Karpas-422 (cell line): Measurements from ENCODE around the gene TTC8. TPM values are rescaled to one million over a fixed set of nuclear protein-coding genes. Genes with fewer than 3 reads are reported as not detected.
"Not testable (repeated sequence)": the region's sequence is repeated elsewhere in the genome, so short reads cannot be mapped to it uniquely, and the experiment has no call there.

Experiments
- DNase-seq: peaks from one replicate; pipeline ENCODE4 v3.0.0-alpha.2; 2015
- H2AFZ ChIP-seq: fragments of 200-600 bp; sonication (generic); 2 replicates; pipeline ENCODE4 v1.6.1; 2014; ENCODE audit warnings: antibody characterized with exemption, low read length, mixed read lengths
- H3K27ac ChIP-seq: fragments of 200-600 bp; sonication (generic); 2 replicates; pipeline ENCODE4 v1.5.1; 2014; ENCODE audit warnings: mild to moderate bottlenecking, low read length, moderate library complexity
- H3K27me3 ChIP-seq: fragments of 200-600 bp; sonication (generic); 2 replicates; pipeline ENCODE4 v1.6.1; 2014; ENCODE audit warnings: low read length, mixed read lengths
- H3K36me3 ChIP-seq: fragments of 200-600 bp; sonication (generic); 2 replicates; pipeline ENCODE4 v1.6.1; 2014; ENCODE audit warnings: low read length, mixed read lengths; ENCODE audit not compliant: insufficient read depth
- H3K4me1 ChIP-seq: fragments of 200-600 bp; sonication (generic); 2 replicates; pipeline ENCODE4 v1.6.1; 2014; ENCODE audit warnings: mild to moderate bottlenecking, low read length, mixed read lengths
- H3K4me2 ChIP-seq: fragments of 200-600 bp; sonication (generic); 2 replicates; pipeline ENCODE4 v1.6.1; 2014; ENCODE audit warnings: low read length, low read depth, mild to moderate bottlenecking; ENCODE audit not compliant: poor library complexity, severe bottlenecking
- H3K4me3 ChIP-seq: fragments of 200-600 bp; sonication (generic); 2 replicates; pipeline ENCODE4 v1.5.1; 2014; ENCODE audit warnings: mild to moderate bottlenecking, antibody characterized with exemption, low read length, mixed read lengths
- H3K79me2 ChIP-seq: fragments of 200-600 bp; sonication (generic); 2 replicates; pipeline ENCODE4 v1.6.1; 2014; ENCODE audit warnings: mild to moderate bottlenecking, low read length, mixed read lengths
- H3K9ac ChIP-seq: fragments of 200-600 bp; sonication (generic); 2 replicates; pipeline ENCODE4 v1.6.0; 2014; ENCODE audit warnings: low read length
- H3K9me2 ChIP-seq: fragments of 200-600 bp; sonication (generic), shearing (Covaris generic); replicated peaks from 2 replicates; pipeline ENCODE4 v1.6.0; 2014; ENCODE audit warnings: mild to moderate bottlenecking, low read length, moderate library complexity; ENCODE audit not compliant: insufficient read depth
- H3K9me3 ChIP-seq: fragments of 300-700, 200-600 bp; sonication (generic); 2 replicates; pipeline ENCODE4 v1.6.1; 2014; ENCODE audit warnings: low read length, mixed read lengths
- H4K20me1 ChIP-seq: fragments of 200-600 bp; sonication (generic); 2 replicates; pipeline ENCODE4 v1.6.1; 2014; ENCODE audit warnings: mild to moderate bottlenecking, antibody characterized with exemption, low read length, low read depth; ENCODE audit not compliant: insufficient read depth
- total RNA-seq: library from RNA; depleted of rRNA; stranded (reverse); fragments of >200 nt; shearing (Covaris generic); gene quantifications from 2 replicates; pipeline ENCODE4 v1.2.3, GENCODE V29; 2014; ENCODE audit warnings: low replicate concordance

TTC8 gene
- total RNA-seq, 1 experiment from 2014 or later, result 16.0 TPM

DNA sequence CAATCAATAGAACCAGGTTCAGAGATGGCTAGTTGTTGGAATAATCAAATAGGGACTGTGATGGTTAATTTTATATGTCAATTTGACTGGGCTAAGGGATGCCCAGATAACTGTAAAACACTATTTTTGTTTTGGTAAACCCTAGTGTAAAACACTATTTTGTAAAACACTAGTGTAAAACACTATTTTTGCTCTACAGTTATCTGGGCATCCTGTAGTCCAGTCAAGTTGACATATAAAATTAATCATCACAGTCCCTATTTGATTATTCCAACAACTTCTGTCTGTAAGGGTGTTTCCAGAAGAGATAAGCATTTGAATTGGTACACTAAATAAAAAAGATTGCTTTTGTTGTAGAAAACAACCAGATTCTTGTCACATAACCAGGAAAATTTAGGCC lies 16.1 kb upstream of the TTC8 start:
- Histone ChIP-seq H3K4me3 (no peak overlapping the region), H3K4me1 (no peaks in the 10 kb centered on the region), H3K9ac (no peak overlapping the region), H3K27ac (no peak overlapping the region), H4K20me1 (no peaks in the 10 kb centered on the region), H3K4me2 (no peak overlapping the region), H3K9me3 (no peaks in the 10 kb centered on the region), H3K36me3 (no peaks in the 10 kb centered on the region), H3K79me2 (no peaks in the 10 kb centered on the region), H3K27me3 (no peaks in the 10 kb centered on the region), H3K9me2 (no peaks in the 10 kb centered on the region), H2AFZ (no peak overlapping the region)
- DNase-seq, result no peak

DNA sequence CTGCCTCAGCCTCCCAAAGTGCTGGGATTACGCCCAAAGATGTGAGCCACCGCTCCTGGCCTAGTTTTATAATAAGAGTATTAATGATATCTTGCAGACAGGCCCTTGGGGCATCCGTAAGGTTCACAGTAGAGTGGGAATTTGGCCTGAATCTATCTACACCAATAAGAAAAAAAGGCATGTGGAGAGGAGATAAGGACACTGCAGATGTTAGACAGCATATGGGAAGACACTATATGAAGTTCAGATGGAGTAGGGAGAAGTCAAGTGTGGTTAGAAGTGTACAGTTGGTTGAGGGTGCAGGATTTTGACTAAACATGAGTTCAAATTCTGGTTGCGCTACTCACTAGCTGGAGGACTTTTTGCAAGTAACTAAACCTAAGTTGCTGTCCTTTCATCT lies 8.5 kb upstream of the TTC8 start:
- no peak overlapping the region for H3K4me2 ChIP-seq
- no peak overlapping the region for H3K9ac ChIP-seq
- H2AFZ ChIP-seq, result no peak overlapping the region
- H3K27ac ChIP-seq, result no peak overlapping the region
- no peaks in the 10 kb centered on the region for H4K20me1 ChIP-seq
- H3K9me2 ChIP-seq, result no peaks in the 10 kb centered on the region
- H3K4me1 ChIP-seq, result no peaks in the 10 kb centered on the region
- H3K4me3 ChIP-seq, result no peak overlapping the region
- no peaks in the 10 kb centered on the region for H3K9me3 ChIP-seq
- no peak for DNase-seq
- H3K36me3 ChIP-seq, result no peaks in the 10 kb centered on the region
- 0 out of 2 replicates have a peak, but pooled peaks cover 2% of the 10 kb centered on the region for H3K27me3 ChIP-seq
- H3K79me2 ChIP-seq, result no peaks in the 10 kb centered on the region

DNA sequence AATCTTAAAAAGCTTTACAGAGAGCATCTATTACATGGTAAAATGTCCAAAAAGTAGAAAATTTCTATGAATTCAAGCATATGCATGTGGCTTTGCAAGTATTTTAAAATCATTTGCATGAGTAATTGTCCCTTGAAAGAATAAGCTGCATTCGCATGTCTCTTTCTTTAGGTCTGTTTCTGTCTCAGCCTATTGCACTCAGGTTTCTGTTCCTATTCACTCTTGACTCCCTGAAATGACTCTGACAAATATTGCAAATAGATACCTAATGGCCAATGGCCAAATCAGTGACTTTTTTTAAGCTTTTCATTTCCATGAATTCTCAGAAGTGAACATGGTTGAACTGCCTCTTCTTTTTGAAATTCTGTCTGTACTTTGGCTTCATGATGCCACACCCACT lies 6.4 kb upstream of the TTC8 start:
- Histone ChIP-seq H3K4me1 (no peaks in the 10 kb centered on the region), H4K20me1 (no peaks in the 10 kb centered on the region), H2AFZ (no peak overlapping the region), H3K36me3 (no peaks in the 10 kb centered on the region), H3K79me2 (no peaks in the 10 kb centered on the region), H3K9ac (no peak overlapping the region), H3K27ac (no peak overlapping the region), H3K4me2 (no peak overlapping the region), H3K4me3 (no peak overlapping the region), H3K9me3 (no peaks in the 10 kb centered on the region), H3K27me3 (0 out of 2 replicates have a peak, but pooled peaks cover 2% of the 10 kb centered on the region), H3K9me2 (no peaks in the 10 kb centered on the region)
- peak; percentile 46 for DNase-seq

DNA sequence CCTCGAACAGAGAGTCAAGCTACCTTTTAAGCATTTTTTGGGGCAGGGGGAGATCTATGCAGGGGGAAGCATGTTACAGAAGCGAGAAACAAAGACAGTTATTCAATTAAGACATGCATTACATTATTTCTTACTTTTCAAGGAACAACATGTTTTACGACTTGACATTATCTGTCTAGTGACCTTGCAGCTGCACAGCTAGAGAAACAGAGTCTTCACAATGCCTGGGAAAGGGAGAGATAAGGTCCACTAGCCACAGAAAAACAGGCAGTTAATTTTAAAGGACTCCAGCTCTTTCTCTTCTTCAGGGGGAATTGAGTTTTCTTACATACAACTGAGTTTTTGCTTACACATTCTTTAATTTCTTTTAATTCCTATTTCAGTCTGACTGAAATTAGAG lies 4.8 kb upstream of the TTC8 start:
- not testable (repeated sequence) for H3K9ac ChIP-seq, H3K79me2 ChIP-seq, H2AFZ ChIP-seq

DNA sequence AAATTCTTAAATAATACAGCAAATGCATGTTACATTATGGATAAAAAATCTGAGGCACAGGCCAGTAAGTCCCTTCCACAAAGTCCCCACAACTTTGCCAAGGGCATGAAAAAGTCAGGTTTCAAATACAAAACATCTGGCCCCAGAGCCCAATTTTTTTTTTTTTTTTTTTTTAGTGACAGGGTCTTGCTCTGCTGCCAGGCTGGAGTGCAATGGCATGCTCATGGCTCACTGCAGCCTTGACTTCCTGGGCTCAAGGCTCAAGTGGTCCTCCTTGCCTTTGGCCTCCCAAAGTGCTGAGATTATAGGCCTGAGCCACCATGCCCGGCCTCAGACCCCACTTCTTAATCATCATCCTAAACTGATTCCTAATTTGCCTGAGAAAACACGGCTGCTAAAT lies 3.1 kb upstream of the TTC8 start:
- Histone ChIP-seq H3K9ac (no peak overlapping the region), H3K36me3 (no peaks in the 10 kb centered on the region), H3K79me2 (no peaks in the 10 kb centered on the region), H3K27ac (no peak overlapping the region), H3K4me1 (peaks cover 20% of the 10 kb centered on the region), H2AFZ (no peak overlapping the region), H3K9me3 (no peaks in the 10 kb centered on the region), H4K20me1 (no peaks in the 10 kb centered on the region), H3K9me2 (no peaks in the 10 kb centered on the region), H3K4me2 (no peak overlapping the region), H3K4me3 (no peak overlapping the region), H3K27me3 (0 out of 2 replicates have a peak, but pooled peaks cover 2% of the 10 kb centered on the region)
- no peak for DNase-seq

More for the DNA sequence above, 4.8 kb upstream of the TTC8 start:
- not testable (repeated sequence) for H3K27me3 ChIP-seq, H4K20me1 ChIP-seq, H3K36me3 ChIP-seq, H3K4me3 ChIP-seq, H3K27ac ChIP-seq, H3K9me3 ChIP-seq, H3K4me2 ChIP-seq, H3K9me2 ChIP-seq, DNase-seq
- peaks cover 11% of the 10 kb centered on the region for H3K4me1 ChIP-seq

DNA sequence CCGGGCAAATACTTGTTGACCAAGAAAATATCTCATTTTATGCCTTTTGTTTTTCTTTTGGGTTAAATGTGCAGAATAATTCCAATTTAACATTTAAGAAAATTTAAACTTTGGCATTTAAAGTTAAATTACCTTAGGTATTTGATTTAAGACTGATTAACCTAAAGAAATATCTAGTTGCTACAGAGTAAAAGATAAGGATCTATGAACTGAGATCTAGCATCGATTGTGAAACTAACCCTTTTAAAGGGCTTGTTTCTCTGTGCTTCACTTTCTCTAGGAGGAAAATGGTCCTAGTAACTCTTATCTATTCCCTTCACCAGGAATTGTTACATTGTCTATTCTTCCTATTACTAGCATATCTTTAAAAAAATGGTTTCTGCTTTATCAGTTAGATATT lies 2.6 kb upstream of the TTC8 start:
- Histone ChIP-seq H3K27ac (no peak overlapping the region), H2AFZ (no peak overlapping the region), H3K9me3 (no peaks in the 10 kb centered on the region), H3K4me3 (no peak overlapping the region), H3K4me2 (no peak overlapping the region), H3K27me3 (0 out of 2 replicates have a peak, but pooled peaks cover 2% of the 10 kb centered on the region), H3K36me3 (no peaks in the 10 kb centered on the region), H3K79me2 (no peaks in the 10 kb centered on the region), H3K9me2 (no peaks in the 10 kb centered on the region), H4K20me1 (no peaks in the 10 kb centered on the region), H3K9ac (no peak overlapping the region), H3K4me1 (peaks cover 20% of the 10 kb centered on the region)
- DNase-seq, result no peak

DNA sequence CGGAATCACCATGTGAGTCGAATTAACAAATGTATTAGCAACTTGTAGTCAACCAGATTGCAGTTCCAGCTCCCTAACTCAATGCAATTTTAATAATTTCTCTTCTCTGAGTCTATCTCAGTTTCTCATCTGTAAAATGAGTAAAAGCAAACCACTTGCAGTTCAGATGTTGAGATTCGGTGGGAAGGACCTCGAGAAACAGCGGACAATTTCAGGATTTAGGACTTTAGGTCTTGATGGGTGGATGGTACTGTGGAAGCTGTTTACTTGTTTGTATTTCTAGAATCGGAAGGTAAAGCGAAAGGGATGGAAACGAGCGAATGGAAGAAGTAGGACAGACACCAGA lies 510 bp upstream of the TTC8 start:
- no peaks in the 10 kb centered on the region for H3K36me3 ChIP-seq
- H3K9ac ChIP-seq, result peak overlapping the region; percentile 87
- H3K4me1 ChIP-seq, result peaks cover 20% of the 10 kb centered on the region
- H3K4me3 ChIP-seq, result peak overlapping the region; percentile 94
- DNase-seq, result no peak
- no peak overlapping the region for H3K27ac ChIP-seq
- H4K20me1 ChIP-seq, result no peaks in the 10 kb centered on the region
- no peaks in the 10 kb centered on the region for H3K79me2 ChIP-seq
- H3K4me2 ChIP-seq, result peak overlapping the region; percentile 99
- H2AFZ ChIP-seq, result peak overlapping the region; percentile 100
- H3K9me3 ChIP-seq, result no peaks in the 10 kb centered on the region
- no peaks in the 10 kb centered on the region for H3K9me2 ChIP-seq
- H3K27me3 ChIP-seq, result no peaks in the 10 kb centered on the region

DNA sequence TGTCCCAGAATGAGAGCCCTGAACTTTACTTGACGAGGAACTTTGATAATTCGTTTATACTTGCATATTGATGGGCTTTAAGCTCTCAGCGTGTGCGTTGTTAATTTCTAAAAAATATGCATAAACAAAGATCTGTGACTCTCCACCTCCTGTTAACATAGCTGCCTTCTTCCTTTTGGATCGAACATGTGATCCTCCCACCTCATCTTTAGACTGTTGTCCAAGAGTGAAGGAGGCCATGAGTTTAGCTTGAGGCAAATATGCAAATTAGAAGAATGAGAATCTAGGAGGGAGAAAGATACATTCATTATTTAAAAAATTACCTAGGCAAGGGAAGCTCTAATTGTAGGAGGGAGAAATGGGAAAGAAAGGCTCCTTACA lies 617 bp downstream of the TTC8 start:
- Histone ChIP-seq H3K9me3 (no peaks in the 10 kb centered on the region), H3K9me2 (no peaks in the 10 kb centered on the region), H4K20me1 (no peaks in the 10 kb centered on the region), H3K4me2 (peak overlapping the region; percentile 99), H3K79me2 (no peaks in the 10 kb centered on the region), H3K4me3 (peak overlapping the region; percentile 94), H3K4me1 (peaks cover 29% of the 10 kb centered on the region), H3K27ac (no peak overlapping the region), H3K36me3 (no peaks in the 10 kb centered on the region), H3K27me3 (no peaks in the 10 kb centered on the region), H2AFZ (peak overlapping the region; percentile 100), H3K9ac (peak overlapping the region; percentile 87)
- DNase-seq, result no peak

DNA sequence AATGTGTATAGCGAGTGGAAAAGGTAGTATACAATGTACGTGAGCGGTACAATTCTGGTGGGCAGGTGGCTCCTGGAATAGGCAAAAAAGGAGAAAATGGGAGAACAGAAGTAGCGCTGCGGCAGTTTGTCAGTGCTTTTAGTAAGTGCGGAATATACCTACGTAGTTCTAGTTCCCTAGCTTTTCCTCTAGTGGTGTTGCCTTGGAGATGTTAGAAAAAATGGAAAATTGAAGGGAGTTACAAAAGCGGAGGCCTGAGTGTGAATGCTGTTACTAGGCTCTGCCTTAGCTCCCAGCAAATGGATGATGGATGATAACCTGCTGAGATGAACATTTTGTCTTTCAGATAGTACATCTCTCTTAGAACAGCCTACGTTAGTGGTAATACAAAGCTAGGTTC lies 1.1 kb downstream of the TTC8 start:
- H3K4me2 ChIP-seq, result peak overlapping the region; percentile 99

More for the DNA sequence above, 1.1 kb downstream of the TTC8 start:
- H3K9me2 ChIP-seq, result no peaks in the 10 kb centered on the region
- no peaks in the 10 kb centered on the region for H3K79me2 ChIP-seq
- H3K4me3 ChIP-seq, result peak overlapping the region; percentile 94; the same call in 1 of the 2 replicates
- H2AFZ ChIP-seq, result no peak overlapping the region
- no peak for DNase-seq
- H3K9ac ChIP-seq, result peak overlapping the region; percentile 87
- no peaks in the 10 kb centered on the region for H3K27me3 ChIP-seq
- no peaks in the 10 kb centered on the region for H3K36me3 ChIP-seq
- H3K27ac ChIP-seq, result no peak overlapping the region
- H3K9me3 ChIP-seq, result no peaks in the 10 kb centered on the region
- no peaks in the 10 kb centered on the region for H4K20me1 ChIP-seq
- peaks cover 29% of the 10 kb centered on the region for H3K4me1 ChIP-seq
